WTC11 (cell line): ENCODE measurements around the gene SLIT3. TPM values are rescaled to one million over a fixed set of nuclear protein-coding genes. Genes with fewer than 3 reads are reported as not detected.

ENCODE experiments used
- ATAC-seq: fragments of 200-7000 bp; cut with Tn5 transposase; 2 replicates; pipeline ENCODE4 v1.10.0; 2021; ENCODE audit warnings: mild to moderate bottlenecking, moderate library complexity
- CTCF ChIA-PET: fragments of 300-600 bp; sonication (Branson Sonifier 250); formaldehyde crosslinking; loops from one replicate; lab custom pipeline; 2021; ENCODE audit warnings: antibody characterized with exemption; lab: Charles Lee
- POLR2A ChIA-PET: fragments of 350-600 bp; sonication (Branson Sonifier 250); formaldehyde crosslinking; loops from one replicate; lab custom pipeline; 2021; ENCODE audit warnings: antibody characterized with exemption; lab: Charles Lee
- DNase-seq: peaks from one replicate; pipeline ENCODE4 v3.0.0; 2021; ENCODE audit warnings: low spot score
- H3K27ac Mint-ChIP-seq: 2 replicates; pipeline ENCODE4 v1.8.0; 2021; ENCODE audit warnings: mixed read lengths
- H3K27me3 Mint-ChIP-seq: 2 replicates; pipeline ENCODE4 v1.8.0; 2021; ENCODE audit warnings: low read depth, mild to moderate bottlenecking, moderate library complexity, mixed read lengths
- H3K36me3 Mint-ChIP-seq: 2 replicates; pipeline ENCODE4 v1.8.0; 2021; ENCODE audit warnings: mixed read lengths
- H3K4me1 Mint-ChIP-seq: 2 replicates; pipeline ENCODE4 v1.8.0; 2022; ENCODE audit warnings: mixed read lengths
- H3K4me3 Mint-ChIP-seq: 2 replicates; pipeline ENCODE4 v1.8.0; 2021; ENCODE audit warnings: mild to moderate bottlenecking, moderate library complexity, mixed read lengths
- H3K9me3 Mint-ChIP-seq: 2 replicates; pipeline ENCODE4 v1.8.0; 2021; ENCODE audit warnings: mixed read lengths
- ATF1 ChIP-seq: sonication (generic); formaldehyde crosslinking; IDR thresholded peaks from 2 replicates; pipeline ENCODE4 v1.8.1; 2023; ENCODE audit warnings: mild to moderate bottlenecking, moderate library complexity, missing genetic modification reagents
- CREM ChIP-seq: sonication (generic); formaldehyde crosslinking; IDR thresholded peaks from 2 replicates; pipeline ENCODE4 v1.8.1; 2022; ENCODE audit warnings: mild to moderate bottlenecking, missing genetic modification reagents, moderate library complexity
- ELF4 ChIP-seq: sonication (generic); formaldehyde crosslinking; IDR thresholded peaks from 2 replicates; pipeline ENCODE4 v1.8.1; 2022; ENCODE audit warnings: low read depth, mild to moderate bottlenecking, moderate library complexity, missing genetic modification reagents
- FOXP1 ChIP-seq: sonication (generic); formaldehyde crosslinking; IDR thresholded peaks from 2 replicates; pipeline ENCODE4 v1.8.0; 2022; ENCODE audit warnings: missing genetic modification reagents, mild to moderate bottlenecking, moderate library complexity, borderline replicate concordance
- GABPB1 ChIP-seq: sonication (generic); formaldehyde crosslinking; IDR thresholded peaks from 2 replicates; pipeline ENCODE4 v1.8.1; 2023; ENCODE audit warnings: mild to moderate bottlenecking, missing genetic modification reagents
- GRHL2 ChIP-seq: fragments of 250-450 bp; sonication (Bioruptor Pico); IDR thresholded peaks from 2 replicates; pipeline ENCODE4 v1.8.0; 2022; ENCODE audit warnings: mild to moderate bottlenecking, moderate library complexity; ENCODE audit not compliant: insufficient replicate concordance, severe bottlenecking
- MYBL2 ChIP-seq: sonication (generic); formaldehyde crosslinking; IDR thresholded peaks from 2 replicates; pipeline ENCODE4 v1.8.1; 2023; ENCODE audit warnings: mild to moderate bottlenecking, moderate library complexity, missing genetic modification reagents
- NR3C1 ChIP-seq: sonication (generic); formaldehyde crosslinking; conservative IDR thresholded peaks from 2 replicates; pipeline ENCODE4 v1.8.1; 2023; ENCODE audit warnings: low read depth, mild to moderate bottlenecking, missing genetic modification reagents
- TEAD4 ChIP-seq: sonication (generic); formaldehyde crosslinking; IDR thresholded peaks from 2 replicates; pipeline ENCODE4 v1.8.0; 2022; ENCODE audit warnings: mild to moderate bottlenecking, missing genetic modification reagents
- ZNF263 ChIP-seq: sonication (generic); formaldehyde crosslinking; IDR thresholded peaks from 2 replicates; pipeline ENCODE4 v1.8.1; 2022; ENCODE audit warnings: low read depth, mild to moderate bottlenecking, moderate library complexity, missing genetic modification reagents
- ZNF396 ChIP-seq: fragments of 250-450 bp; sonication (Bioruptor Pico); IDR thresholded peaks from 2 replicates; pipeline ENCODE4 v1.8.0; 2021; ENCODE audit warnings: mild to moderate bottlenecking, moderate library complexity, borderline replicate concordance
- total RNA-seq: library from RNA; stranded (reverse); gene quantifications from 3 replicates; pipeline ENCODE4 v1.2.3, GENCODE V29; 2021
- TF ChIP-seq, protein P1 (sequence below): sonication (generic); formaldehyde crosslinking; IDR thresholded peaks from 2 replicates; pipeline ENCODE4 v1.8.0; 2022; ENCODE audit warnings: mild to moderate bottlenecking, missing genetic modification reagents
- TF ChIP-seq, protein P2 (sequence below): fragments of 250-450 bp; sonication (Bioruptor Pico); IDR thresholded peaks from 2 replicates; pipeline ENCODE4 v1.9.0; 2021; ENCODE audit warnings: mild to moderate bottlenecking, borderline replicate concordance
- TF ChIP-seq, protein P3 (sequence below): sonication (generic); formaldehyde crosslinking; IDR thresholded peaks from 2 replicates; pipeline ENCODE4 v1.8.1; 2022; ENCODE audit warnings: mild to moderate bottlenecking, missing genetic modification reagents, moderate library complexity, borderline replicate concordance
- TF ChIP-seq, protein P4 (sequence below): fragments of 250-450 bp; sonication (Bioruptor Pico); IDR thresholded peaks from 2 replicates; pipeline ENCODE4 v1.9.0; 2021; ENCODE audit warnings: mild to moderate bottlenecking
- TF ChIP-seq, protein P5 (sequence below): sonication (generic); formaldehyde crosslinking; IDR thresholded peaks from 2 replicates; pipeline ENCODE4 v1.8.1; 2023; ENCODE audit warnings: mild to moderate bottlenecking, missing genetic modification reagents, moderate library complexity
- TF ChIP-seq, protein P6 (sequence below): sonication (generic); formaldehyde crosslinking; IDR thresholded peaks from 2 replicates; pipeline ENCODE4 v1.8.1; 2022; ENCODE audit warnings: missing genetic modification reagents, borderline replicate concordance
- TF ChIP-seq, protein P7 (sequence below): sonication (generic); formaldehyde crosslinking; conservative IDR thresholded peaks from 2 replicates; pipeline ENCODE4 v1.8.1; 2022; ENCODE audit warnings: mild to moderate bottlenecking, missing genetic modification reagents
- TF ChIP-seq, protein P8 (sequence below): fragments of 250-450 bp; sonication (Bioruptor Pico); conservative IDR thresholded peaks from 2 replicates; pipeline ENCODE4 v1.9.0; 2021; ENCODE audit warnings: mild to moderate bottlenecking
- TF ChIP-seq, protein P9 (sequence below): sonication (generic); formaldehyde crosslinking; IDR thresholded peaks from 2 replicates; pipeline ENCODE4 v1.8.0; 2022; ENCODE audit warnings: mild to moderate bottlenecking, missing genetic modification reagents

The SLIT3 gene
- total RNA-seq, 1 experiment from 2014 or later = 1.9 TPM

DNA sequence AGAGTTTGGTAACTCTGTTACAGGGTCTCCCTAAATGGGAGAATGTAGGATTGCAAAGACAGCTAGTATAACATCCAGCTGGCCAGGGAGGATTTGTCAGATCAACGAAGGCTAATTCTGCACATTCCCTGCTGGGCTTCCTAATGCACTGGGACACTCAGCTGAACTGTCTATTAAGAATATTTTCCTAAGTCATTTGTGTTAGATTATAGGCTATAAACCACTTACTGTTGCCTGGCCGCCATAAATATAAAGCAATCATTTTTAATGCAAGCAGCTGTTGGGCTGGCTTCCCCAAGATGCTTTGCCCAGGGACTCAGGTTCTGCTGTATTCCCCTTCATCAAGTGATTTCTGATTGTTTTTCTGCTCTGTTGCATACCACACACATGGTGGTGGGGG lies 35.3 kb upstream of the SLIT3 start:
- TF ChIP-seq ZNF263 (CRISPR knock-in tag) (no peak), CREM (CRISPR knock-in tag) (no peak), NR3C1 (CRISPR knock-in tag) (no peak), ELF4 (CRISPR knock-in tag) (no peak), ZNF396 (no peak), GABPB1 (CRISPR knock-in tag) (no peak), TEAD4 (CRISPR knock-in tag) (no peak), ATF1 (CRISPR knock-in tag) (no peak), GRHL2 (CRISPR knock-in tag) (no peak)
- TF ChIP-seq, protein P1, sequence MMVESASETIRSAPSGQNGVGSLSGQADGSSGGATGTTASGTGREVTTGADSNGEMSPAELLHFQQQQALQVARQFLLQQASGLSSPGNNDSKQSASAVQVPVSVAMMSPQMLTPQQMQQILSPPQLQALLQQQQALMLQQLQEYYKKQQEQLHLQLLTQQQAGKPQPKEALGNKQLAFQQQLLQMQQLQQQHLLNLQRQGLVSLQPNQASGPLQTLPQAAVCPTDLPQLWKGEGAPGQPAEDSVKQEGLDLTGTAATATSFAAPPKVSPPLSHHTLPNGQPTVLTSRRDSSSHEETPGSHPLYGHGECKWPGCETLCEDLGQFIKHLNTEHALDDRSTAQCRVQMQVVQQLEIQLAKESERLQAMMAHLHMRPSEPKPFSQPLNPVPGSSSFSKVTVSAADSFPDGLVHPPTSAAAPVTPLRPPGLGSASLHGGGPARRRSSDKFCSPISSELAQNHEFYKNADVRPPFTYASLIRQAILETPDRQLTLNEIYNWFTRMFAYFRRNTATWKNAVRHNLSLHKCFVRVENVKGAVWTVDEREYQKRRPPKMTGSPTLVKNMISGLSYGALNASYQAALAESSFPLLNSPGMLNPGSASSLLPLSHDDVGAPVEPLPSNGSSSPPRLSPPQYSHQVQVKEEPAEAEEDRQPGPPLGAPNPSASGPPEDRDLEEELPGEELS (CRISPR knock-in tag) = no peak
- TF ChIP-seq, protein P2, sequence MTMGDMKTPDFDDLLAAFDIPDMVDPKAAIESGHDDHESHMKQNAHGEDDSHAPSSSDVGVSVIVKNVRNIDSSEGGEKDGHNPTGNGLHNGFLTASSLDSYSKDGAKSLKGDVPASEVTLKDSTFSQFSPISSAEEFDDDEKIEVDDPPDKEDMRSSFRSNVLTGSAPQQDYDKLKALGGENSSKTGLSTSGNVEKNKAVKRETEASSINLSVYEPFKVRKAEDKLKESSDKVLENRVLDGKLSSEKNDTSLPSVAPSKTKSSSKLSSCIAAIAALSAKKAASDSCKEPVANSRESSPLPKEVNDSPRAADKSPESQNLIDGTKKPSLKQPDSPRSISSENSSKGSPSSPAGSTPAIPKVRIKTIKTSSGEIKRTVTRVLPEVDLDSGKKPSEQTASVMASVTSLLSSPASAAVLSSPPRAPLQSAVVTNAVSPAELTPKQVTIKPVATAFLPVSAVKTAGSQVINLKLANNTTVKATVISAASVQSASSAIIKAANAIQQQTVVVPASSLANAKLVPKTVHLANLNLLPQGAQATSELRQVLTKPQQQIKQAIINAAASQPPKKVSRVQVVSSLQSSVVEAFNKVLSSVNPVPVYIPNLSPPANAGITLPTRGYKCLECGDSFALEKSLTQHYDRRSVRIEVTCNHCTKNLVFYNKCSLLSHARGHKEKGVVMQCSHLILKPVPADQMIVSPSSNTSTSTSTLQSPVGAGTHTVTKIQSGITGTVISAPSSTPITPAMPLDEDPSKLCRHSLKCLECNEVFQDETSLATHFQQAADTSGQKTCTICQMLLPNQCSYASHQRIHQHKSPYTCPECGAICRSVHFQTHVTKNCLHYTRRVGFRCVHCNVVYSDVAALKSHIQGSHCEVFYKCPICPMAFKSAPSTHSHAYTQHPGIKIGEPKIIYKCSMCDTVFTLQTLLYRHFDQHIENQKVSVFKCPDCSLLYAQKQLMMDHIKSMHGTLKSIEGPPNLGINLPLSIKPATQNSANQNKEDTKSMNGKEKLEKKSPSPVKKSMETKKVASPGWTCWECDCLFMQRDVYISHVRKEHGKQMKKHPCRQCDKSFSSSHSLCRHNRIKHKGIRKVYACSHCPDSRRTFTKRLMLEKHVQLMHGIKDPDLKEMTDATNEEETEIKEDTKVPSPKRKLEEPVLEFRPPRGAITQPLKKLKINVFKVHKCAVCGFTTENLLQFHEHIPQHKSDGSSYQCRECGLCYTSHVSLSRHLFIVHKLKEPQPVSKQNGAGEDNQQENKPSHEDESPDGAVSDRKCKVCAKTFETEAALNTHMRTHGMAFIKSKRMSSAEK (CRISPR knock-in tag) = no peak
- TF ChIP-seq, protein P3, sequence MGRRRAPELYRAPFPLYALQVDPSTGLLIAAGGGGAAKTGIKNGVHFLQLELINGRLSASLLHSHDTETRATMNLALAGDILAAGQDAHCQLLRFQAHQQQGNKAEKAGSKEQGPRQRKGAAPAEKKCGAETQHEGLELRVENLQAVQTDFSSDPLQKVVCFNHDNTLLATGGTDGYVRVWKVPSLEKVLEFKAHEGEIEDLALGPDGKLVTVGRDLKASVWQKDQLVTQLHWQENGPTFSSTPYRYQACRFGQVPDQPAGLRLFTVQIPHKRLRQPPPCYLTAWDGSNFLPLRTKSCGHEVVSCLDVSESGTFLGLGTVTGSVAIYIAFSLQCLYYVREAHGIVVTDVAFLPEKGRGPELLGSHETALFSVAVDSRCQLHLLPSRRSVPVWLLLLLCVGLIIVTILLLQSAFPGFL (CRISPR knock-in tag) = no peak
- Mint-ChIP-seq H3K27ac (no peak overlapping the region), H3K4me3 (no peak overlapping the region), H3K4me1 (no peaks in the 10 kb centered on the region), H3K9me3 (no peaks in the 10 kb centered on the region), H3K36me3 (no peaks in the 10 kb centered on the region), H3K27me3 (no peaks in the 10 kb centered on the region)
- DNase-seq = no peak
- no peak for ATAC-seq
- POLR2A ChIA-PET = no interaction called here
- CTCF ChIA-PET = no interaction called here

DNA sequence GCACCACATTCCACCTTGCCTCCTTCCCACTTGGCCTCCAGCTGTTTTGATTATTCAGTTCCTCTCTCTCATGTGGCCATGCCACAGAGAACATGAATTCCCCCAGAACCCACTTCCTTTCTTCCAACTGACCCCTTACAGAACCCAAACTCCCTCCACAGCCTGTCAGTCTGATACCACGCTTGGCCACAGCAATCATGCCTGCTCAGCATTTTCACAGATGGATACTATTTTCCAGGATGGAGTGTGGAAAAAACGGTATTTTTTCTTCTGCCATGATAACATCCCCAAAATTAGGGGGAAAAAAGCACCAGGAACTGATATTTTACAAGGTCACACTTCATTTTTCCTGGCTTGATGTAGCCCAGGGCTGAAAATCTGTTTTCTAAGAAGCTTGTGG lies 34.9 kb upstream of the SLIT3 start:
- ChIA-PET CTCF (no interaction called here), POLR2A (no interaction called here)
- no peak for DNase-seq
- Mint-ChIP-seq H3K27me3 (no peaks in the 10 kb centered on the region), H3K9me3 (no peaks in the 10 kb centered on the region), H3K36me3 (no peaks in the 10 kb centered on the region), H3K4me3 (no peak overlapping the region), H3K4me1 (no peaks in the 10 kb centered on the region), H3K27ac (no peak overlapping the region)
- ATAC-seq = no peak
- TF ChIP-seq, protein P4, sequence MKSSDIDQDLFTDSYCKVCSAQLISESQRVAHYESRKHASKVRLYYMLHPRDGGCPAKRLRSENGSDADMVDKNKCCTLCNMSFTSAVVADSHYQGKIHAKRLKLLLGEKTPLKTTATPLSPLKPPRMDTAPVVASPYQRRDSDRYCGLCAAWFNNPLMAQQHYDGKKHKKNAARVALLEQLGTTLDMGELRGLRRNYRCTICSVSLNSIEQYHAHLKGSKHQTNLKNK (CRISPR knock-in tag) = no peak
- TF ChIP-seq, protein P5, sequence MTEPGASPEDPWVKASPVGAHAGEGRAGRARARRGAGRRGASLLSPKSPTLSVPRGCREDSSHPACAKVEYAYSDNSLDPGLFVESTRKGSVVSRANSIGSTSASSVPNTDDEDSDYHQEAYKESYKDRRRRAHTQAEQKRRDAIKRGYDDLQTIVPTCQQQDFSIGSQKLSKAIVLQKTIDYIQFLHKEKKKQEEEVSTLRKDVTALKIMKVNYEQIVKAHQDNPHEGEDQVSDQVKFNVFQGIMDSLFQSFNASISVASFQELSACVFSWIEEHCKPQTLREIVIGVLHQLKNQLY (CRISPR knock-in tag) = no peak
- TF ChIP-seq ZNF263 (CRISPR knock-in tag) = no peak
- no peak for TF ChIP-seq FOXP1 (CRISPR knock-in tag)
- TF ChIP-seq, protein P6, sequence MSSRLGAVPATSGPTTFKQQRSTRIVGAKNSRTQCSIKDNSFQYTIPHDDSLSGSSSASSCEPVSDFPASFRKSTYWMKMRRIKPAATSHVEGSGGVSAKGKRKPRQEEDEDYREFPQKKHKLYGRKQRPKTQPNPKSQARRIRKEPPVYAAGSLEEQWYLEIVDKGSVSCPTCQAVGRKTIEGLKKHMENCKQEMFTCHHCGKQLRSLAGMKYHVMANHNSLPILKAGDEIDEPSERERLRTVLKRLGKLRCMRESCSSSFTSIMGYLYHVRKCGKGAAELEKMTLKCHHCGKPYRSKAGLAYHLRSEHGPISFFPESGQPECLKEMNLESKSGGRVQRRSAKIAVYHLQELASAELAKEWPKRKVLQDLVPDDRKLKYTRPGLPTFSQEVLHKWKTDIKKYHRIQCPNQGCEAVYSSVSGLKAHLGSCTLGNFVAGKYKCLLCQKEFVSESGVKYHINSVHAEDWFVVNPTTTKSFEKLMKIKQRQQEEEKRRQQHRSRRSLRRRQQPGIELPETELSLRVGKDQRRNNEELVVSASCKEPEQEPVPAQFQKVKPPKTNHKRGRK (CRISPR knock-in tag) = no peak
- TF ChIP-seq, protein P7, sequence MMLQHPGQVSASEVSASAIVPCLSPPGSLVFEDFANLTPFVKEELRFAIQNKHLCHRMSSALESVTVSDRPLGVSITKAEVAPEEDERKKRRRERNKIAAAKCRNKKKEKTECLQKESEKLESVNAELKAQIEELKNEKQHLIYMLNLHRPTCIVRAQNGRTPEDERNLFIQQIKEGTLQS (CRISPR knock-in tag) = no peak
- no peak for TF ChIP-seq MYBL2
- TF ChIP-seq, protein P8, sequence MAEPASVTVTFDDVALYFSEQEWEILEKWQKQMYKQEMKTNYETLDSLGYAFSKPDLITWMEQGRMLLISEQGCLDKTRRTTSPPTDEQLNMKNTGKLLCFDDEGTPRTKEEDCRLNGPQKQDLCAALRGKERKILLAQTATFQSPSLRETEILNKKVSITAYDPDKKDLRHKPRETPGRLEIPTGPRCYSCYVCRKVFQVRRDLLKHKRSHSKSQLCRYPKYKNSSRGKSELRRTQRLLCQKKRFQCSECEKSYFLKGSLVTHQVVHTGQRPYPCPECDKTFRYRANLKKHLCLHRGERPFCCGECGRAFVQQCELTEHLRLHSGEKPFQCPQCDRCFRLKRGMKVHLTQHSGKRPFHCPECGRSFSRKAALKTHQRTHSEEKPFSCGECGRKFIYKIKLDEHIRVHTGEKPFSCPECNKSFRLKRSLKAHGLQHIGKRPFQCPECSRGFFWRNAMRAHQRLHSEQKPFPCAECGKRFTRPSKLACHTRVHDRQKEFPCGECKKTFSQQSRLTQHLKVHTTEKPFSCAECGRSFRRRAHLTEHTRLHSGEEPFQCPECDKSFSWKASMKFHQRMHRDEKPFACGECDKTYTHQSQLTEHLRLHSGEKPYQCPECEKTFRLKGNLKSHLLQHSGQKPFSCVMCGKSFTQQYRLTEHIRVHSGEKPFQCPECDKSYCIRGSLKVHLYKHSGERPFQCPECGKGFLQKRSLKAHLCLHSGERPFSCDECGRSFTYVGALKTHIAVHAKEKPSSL = no peak
- TF ChIP-seq, protein P9, sequence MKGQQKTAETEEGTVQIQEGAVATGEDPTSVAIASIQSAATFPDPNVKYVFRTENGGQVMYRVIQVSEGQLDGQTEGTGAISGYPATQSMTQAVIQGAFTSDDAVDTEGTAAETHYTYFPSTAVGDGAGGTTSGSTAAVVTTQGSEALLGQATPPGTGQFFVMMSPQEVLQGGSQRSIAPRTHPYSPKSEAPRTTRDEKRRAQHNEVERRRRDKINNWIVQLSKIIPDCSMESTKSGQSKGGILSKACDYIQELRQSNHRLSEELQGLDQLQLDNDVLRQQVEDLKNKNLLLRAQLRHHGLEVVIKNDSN (CRISPR knock-in tag) = no peak
